ENCODE measurements around the gene EFCAB6.

EFCAB6 gene

DNA sequence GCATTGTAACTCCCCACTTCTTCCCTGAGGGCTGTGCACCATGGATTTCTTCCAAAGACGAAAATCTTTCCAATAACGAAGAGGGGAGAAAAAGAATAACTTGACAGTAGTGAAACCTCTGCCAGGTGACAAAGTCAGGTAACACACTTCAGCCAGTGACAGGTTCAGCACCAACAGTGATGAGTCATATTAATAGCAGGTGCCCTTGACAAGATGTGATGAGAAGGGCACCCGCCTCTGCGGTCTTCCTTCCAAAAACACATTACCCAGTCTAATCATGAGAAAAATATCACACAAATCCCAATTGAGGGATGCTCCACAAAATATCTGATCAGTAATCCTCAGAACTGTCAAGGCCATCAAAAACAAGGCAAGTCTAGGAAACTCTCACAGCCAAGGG lies 157.8 kb downstream of the EFCAB6 start:
- TF ChIP-seq EZH2 (IDR thresholded peaks at IDR 0.05; ENCODE audit: borderline replicate concordance, low read depth, low read length, severe bottlenecking), result no peak
- no peak for TF ChIP-seq CTCF (IDR thresholded peaks at IDR 0.05; ENCODE audit: borderline replicate concordance, extremely low read depth, low read length, poor library complexity, severe bottlenecking)
- no peak for DNase-seq
- Histone ChIP-seq H3K4me2 (ENCODE audit: insufficient read depth, low read length) (no peak overlapping the region), H3K36me3 (ENCODE audit: insufficient read depth, low read length) (no peaks in the 10 kb centered on the region), H3K27me3 (ENCODE audit: insufficient read depth, low read length, poor library complexity) (peaks cover 3% of the 10 kb centered on the region), H3K9me3 (ENCODE audit: insufficient read depth, low read length, severe bottlenecking) (peaks cover 8% of the 10 kb centered on the region), H3K4me3 (ENCODE audit: low read depth in 1 of 2, low read length in 2 of 2) (no peak overlapping the region), H4K20me1 (ENCODE audit: insufficient read depth, low read length) (no peaks in the 10 kb centered on the region), H3K9ac (ENCODE audit: low read depth, low read length) (no peak overlapping the region), H3K27ac (ENCODE audit: low read length) (no peak overlapping the region), H3K4me1 (ENCODE audit: insufficient read depth, low read length) (no peaks in the 10 kb centered on the region), H2AFZ (ENCODE audit: low read depth, low read length) (no peak overlapping the region), H3K79me2 (ENCODE audit: insufficient read depth, low read length) (no peaks in the 10 kb centered on the region)
- ATAC-seq (ENCODE audit: insufficient read depth, low read depth), result no peak

DNA sequence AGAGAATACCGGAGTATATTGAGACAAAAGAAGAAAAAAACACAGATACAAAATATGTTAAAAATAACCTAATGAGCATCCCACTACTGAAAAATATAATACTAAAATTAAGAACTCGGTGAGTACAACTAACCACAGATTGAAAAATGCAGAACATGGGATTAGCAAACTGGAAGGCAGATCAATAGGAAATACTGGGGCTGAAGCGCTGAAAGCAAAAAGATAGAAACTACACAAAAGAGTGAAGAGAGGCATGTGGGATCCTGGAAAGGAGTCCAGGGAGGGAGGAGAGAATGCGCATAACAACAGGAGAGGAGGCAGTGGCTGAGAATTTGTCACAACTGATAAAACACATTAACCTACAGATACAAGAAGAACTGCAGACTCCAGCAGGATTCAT lies 159.3 kb downstream of the EFCAB6 start:
- no peak overlapping the region for H3K4me3 ChIP-seq (ENCODE audit: low read depth in 1 of 2, low read length in 2 of 2)
- H3K4me1 ChIP-seq (ENCODE audit: insufficient read depth, low read length), result no peaks in the 10 kb centered on the region
- H4K20me1 ChIP-seq (ENCODE audit: insufficient read depth, low read length), result no peaks in the 10 kb centered on the region
- TF ChIP-seq CTCF (IDR thresholded peaks at IDR 0.05; ENCODE audit: borderline replicate concordance, extremely low read depth, low read length, poor library complexity, severe bottlenecking) (no peak), EZH2 (IDR thresholded peaks at IDR 0.05; ENCODE audit: borderline replicate concordance, low read depth, low read length, severe bottlenecking) (no peak)
- H3K9ac ChIP-seq (ENCODE audit: low read depth, low read length), result no peak overlapping the region
- no peak for ATAC-seq (ENCODE audit: insufficient read depth, low read depth)
- H3K79me2 ChIP-seq (ENCODE audit: insufficient read depth, low read length), result no peaks in the 10 kb centered on the region
- H3K9me3 ChIP-seq (ENCODE audit: insufficient read depth, low read length, severe bottlenecking), result peaks cover 8% of the 10 kb centered on the region
- no peak overlapping the region for H2AFZ ChIP-seq (ENCODE audit: low read depth, low read length)
- no peak overlapping the region for H3K4me2 ChIP-seq (ENCODE audit: insufficient read depth, low read length)
- no peaks in the 10 kb centered on the region for H3K36me3 ChIP-seq (ENCODE audit: insufficient read depth, low read length)
- DNase-seq, result no peak
- no peak overlapping the region for H3K27ac ChIP-seq (ENCODE audit: low read length)
- H3K27me3 ChIP-seq (ENCODE audit: insufficient read depth, low read length, poor library complexity), result no peaks in the 10 kb centered on the region

DNA sequence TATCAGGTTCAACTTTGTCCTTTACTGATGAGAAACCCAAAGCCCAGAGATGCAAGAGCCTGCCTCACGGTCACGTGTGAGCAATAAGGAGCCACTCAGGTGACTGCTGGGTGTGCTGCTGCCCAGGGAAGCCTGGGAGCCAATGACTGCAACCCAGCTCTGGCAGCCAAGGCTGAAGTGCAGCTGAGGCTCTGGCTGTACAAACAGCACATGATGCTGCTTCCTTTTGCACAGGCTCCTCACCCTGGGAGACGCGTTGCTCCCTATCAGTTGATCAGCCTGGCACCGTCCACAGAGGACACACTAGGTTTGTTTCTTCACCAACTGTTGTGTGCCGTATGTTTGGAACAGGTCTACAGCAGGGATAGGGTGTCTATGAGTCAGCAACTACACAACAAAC lies 168.7 kb downstream of the EFCAB6 start:
- TF ChIP-seq EZH2 (IDR thresholded peaks at IDR 0.05; ENCODE audit: borderline replicate concordance, low read depth, low read length, severe bottlenecking) (no peak), CTCF (IDR thresholded peaks at IDR 0.05; ENCODE audit: borderline replicate concordance, extremely low read depth, low read length, poor library complexity, severe bottlenecking) (no peak)
- Histone ChIP-seq H2AFZ (ENCODE audit: low read depth, low read length) (no peak overlapping the region), H3K79me2 (ENCODE audit: insufficient read depth, low read length) (no peaks in the 10 kb centered on the region), H3K27me3 (ENCODE audit: insufficient read depth, low read length, poor library complexity) (peaks cover 3% of the 10 kb centered on the region), H3K4me2 (ENCODE audit: insufficient read depth, low read length) (no peak overlapping the region), H4K20me1 (ENCODE audit: insufficient read depth, low read length) (no peaks in the 10 kb centered on the region), H3K9ac (ENCODE audit: low read depth, low read length) (no peak overlapping the region), H3K4me1 (ENCODE audit: insufficient read depth, low read length) (no peaks in the 10 kb centered on the region), H3K27ac (ENCODE audit: low read length) (no peak overlapping the region), H3K36me3 (ENCODE audit: insufficient read depth, low read length) (no peaks in the 10 kb centered on the region), H3K9me3 (ENCODE audit: insufficient read depth, low read length, severe bottlenecking) (peaks cover 7% of the 10 kb centered on the region), H3K4me3 (ENCODE audit: low read depth in 1 of 2, low read length in 2 of 2) (no peak overlapping the region)
- DNase-seq (no peak), ATAC-seq (ENCODE audit: insufficient read depth, low read depth) (no peak)
